GM18858 (cell line): ENCODE measurements around the gene OR6N1.

ENCODE experiments used
- ATAC-seq: cut with Tn5 transposase; IDR thresholded peaks from one replicate; pipeline ENCODE4 v1.9.1; 2021; ENCODE audit not compliant: unreplicated experiment

Gene OR6N1, protein sequence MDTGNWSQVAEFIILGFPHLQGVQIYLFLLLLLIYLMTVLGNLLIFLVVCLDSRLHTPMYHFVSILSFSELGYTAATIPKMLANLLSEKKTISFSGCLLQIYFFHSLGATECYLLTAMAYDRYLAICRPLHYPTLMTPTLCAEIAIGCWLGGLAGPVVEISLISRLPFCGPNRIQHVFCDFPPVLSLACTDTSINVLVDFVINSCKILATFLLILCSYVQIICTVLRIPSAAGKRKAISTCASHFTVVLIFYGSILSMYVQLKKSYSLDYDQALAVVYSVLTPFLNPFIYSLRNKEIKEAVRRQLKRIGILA

DNA sequence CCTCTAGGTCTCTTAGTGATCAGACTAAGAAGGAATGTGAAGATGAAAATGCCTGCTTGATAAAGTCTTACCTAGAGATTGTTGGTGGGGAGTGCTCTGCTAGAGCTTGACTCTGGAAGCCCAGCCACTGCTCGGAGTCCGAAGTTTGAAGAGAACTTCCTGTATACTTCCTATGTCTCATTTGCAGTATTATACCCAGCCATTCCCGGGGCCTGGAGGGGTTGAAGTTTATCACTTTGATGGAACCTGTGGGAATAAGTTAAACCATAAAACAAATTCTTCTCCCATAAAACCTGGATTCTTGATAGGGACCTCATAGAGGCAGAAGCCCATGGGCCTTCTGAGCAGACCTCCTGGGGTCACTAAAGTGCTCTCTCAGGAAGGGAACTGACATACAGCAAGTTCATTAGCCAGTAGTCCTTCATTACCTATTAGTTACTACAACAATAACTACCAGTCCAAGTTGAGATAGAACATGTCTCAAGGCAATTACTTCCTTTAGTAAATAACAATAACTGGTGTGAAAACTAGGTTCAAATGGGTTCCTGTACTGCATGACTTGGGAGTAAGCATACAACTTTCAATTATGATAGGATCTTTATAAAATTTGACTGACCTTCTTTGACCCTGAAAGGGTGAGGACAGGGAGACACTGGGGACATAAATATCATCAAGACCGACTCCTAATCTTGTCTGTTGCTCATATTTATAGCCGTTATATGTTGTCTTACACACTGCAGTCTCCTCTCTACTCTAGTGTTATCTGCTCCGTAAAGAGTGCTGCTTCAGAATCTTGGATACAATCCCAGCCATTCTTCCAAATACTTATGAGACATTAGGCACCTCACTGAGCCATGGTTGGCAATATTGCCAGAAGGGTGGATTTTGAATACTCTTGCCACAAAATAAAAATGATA, at the start of gene OR6N1:
Gene OR6N1, minus strand, starts transcription at position 246 of the 917 bp plus-strand sequence. CDS start 5,513 bp downstream, outside the sequence.
- ATAC-seq = no peak

DNA sequence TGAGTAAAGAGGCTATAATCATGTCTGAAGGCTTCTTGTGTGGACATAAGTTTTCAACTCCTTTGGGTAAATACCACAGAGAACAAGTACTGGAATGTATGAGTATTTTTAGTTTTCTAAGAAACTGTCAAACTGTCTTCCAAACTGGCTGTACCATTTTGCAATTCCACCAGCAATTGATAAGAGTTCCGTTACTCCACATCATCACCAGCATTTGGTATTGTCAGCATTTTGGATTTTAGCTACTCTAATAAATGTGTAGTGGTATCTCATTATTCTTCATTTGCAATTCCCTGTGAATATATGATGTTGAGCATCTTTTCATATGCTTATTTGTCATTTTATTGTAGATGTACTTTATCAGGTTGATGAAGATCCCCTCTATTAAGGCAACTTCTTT, 49.7 kb upstream of the OR6N1 start:
- no peak for ATAC-seq

DNA sequence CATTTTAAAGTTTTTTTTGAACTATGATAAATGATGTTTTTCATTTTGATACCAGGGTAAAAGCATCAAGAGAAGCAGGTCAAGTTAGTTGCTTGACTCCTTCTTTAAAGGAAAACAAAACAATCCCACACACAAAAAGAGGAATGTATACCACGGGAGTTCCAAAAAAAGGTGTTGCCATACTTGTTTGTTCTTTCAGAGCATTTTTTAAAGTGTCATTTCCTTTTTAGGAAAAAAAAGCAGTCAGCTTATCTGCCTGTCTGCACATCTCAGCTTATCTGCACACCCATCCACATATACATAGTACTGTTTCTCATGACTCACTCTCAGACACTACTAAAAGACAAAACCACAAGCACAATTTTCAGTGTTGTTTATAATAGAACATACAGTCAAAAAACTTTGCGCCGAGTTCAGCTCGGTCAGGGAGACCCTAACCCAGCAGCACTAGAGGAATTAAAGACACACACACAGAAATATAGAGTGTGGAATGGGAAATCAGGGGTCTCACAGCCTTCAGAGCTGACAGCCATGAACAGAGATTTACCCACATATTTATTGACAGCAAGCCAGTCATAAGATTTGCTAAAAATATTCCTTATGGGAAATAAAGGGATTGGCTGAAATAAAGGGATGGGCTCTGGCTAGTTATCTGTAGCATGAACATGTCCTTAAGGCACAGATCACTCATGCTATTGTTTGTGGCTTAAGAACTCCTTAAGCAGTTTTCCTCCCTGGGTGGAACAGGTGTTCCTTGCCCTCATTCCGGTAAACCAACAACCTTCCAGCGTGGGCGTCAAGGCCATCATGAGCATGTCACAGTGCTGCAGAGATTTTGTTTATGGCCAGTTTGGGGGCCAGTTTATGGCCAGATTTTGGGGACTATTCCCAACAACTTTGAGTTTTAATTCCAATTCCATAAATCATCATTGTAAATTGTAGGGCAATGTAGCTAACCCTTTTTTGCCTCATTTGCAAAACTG, 47.8 kb upstream of the OR6N1 start:
- peak; percentile 95 for ATAC-seq

DNA sequence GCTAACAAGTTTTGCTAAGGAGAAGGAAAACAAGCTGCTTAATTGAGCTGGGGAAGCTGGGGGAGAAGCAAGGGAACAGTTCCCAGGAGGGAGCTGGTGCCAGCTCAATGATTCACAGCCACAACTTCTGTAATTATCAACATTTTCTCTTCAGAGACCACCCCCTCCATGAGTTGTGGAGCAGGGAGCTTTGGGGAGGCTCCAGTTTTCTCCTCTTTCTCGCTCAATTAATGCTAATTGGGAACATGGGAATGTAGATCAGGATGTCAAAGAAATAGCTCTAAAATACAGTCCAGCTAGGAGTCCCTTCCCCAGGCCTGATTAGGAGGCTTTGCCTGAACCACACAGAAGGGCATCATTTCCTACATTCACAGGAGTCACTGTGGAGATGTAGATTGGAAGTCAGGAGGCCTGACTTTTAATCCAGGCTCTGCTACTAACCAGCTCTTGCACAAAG, 47.0 kb upstream of the OR6N1 start:
- ATAC-seq = peak; percentile 5

DNA sequence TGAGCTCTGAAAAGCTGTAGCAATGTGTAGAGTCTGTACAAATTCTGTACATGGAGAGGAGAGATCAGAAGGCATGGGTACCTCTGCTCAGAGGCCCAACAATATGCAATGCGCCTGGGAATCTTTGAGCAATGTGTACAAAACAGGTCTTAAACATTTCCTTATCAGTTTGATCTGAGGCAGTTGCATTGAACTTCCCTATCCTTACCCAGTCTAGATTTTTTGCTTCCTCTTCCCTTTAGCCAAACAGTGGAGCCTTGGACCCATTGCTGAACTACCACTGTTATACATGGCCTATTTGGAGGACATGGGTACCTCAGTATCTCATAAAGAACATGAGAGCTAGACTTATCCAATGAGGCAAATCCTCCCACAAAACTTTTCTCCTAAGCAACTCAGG, 46.6 kb upstream of the OR6N1 start:
- no peak for ATAC-seq

DNA sequence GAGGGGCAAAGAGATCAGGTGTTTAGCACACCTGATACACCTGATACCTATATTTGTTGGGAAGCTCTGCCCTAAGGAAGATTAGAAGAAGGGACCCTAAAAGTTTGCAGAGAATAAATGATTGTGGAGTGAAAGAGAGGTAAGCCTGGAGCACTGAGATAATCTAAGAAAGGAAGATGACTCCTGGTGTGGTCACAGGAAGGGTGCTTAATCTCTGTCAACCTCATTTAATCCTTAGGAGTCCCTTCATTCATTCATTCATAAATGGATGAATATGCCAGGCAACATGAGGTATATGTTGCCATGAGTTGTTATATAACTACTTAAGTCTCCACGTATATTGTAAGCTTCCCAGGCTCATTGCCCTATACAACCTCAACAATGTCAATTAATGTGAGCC, 43.0 kb upstream of the OR6N1 start:
- ATAC-seq = no peak

DNA sequence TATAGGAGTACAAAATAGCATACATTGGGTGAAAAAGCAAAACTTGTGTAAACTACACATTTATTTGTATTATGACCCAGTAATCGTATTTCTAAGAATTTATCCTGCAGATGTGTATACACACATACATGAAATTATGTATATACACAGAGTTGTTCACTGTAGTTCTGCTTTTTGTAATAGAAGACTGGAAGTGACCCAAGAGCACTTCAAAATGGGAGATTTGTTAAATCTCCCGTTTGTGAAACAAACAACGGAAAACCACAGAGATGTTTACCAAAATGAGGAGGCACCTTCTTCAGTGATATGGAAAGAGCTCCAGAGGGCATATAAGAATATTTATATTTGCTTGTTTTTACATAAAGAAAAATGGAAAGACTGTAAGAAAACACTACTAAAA, 41.2 kb upstream of the OR6N1 start:
- ATAC-seq = no peak

DNA sequence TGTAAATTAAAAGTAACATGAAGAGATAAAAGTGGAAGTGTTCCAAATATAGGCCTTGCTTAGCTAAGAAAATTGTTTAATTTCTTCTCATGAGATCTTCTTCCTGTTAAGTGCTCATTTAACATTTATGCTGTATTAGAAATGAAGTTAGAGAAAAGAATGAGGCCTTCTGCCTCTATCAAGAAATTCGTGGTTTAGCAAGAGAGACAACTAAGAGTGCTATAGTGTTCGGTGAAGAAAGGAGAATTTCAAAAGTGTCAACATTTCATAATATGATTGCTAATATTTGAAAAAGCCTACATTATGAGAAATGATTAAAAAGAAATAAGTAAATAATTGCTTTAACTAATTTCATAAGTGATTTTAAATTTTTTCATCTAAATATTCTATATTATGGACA, 40.3 kb upstream of the OR6N1 start:
- no peak for ATAC-seq

DNA sequence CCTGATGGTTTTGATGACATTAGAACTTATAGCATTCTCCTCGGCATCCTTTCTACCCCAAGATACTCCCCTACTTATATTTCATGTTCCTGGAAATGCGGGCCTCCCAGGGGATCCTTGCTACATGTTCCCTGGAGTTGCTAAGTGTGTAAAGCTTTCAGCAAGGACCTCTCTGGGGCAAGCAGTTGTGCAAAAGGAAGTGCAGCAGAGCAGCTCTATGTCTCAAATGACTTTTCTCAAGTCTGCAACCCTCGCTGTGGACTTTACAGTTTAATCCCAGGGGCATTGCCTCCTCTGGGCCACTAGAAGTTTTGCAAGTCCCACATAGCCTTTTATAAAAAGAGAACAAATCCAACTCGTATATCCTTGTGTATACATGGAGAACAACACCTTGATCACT, 38.3 kb upstream of the OR6N1 start:
- no peak for ATAC-seq

DNA sequence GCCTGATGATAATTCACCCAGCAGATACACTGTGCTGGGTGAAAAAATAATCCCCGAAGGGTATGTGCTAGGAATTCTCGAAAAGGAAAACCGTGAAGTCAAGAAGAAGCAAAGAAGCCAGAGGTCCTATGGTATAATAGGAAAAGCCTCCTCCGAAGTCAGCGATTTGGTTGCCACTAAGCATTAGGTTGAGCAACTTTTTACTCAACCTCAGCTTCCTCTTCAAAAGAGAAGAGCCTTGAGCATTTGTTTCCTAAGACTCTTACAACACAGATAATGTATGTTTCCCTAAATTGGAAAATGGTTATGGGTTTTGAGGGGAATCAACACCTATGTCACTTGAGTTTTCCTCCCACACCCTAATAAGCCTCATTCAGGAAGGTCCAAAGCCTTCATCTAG, 37.9 kb upstream of the OR6N1 start:
- no peak for ATAC-seq

DNA sequence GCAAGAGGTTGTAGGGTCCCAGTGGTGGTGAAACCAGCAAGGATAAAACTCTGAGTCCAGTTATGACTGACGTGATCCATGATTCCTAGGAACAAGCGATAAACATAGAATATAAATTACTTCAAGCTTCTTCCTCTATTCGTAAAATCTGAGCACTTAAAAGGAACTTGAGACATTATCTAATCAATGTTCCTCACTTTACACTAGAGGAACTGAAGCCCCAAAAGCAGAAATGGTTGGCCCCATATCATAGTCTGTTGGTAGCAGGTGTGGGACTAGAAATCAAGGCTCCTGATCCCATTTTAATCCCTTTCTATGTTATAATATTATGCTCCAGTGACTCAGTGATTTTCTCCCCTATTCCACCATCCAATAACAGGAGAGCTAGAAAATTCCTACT, 37.3 kb upstream of the OR6N1 start:
- no peak for ATAC-seq

DNA sequence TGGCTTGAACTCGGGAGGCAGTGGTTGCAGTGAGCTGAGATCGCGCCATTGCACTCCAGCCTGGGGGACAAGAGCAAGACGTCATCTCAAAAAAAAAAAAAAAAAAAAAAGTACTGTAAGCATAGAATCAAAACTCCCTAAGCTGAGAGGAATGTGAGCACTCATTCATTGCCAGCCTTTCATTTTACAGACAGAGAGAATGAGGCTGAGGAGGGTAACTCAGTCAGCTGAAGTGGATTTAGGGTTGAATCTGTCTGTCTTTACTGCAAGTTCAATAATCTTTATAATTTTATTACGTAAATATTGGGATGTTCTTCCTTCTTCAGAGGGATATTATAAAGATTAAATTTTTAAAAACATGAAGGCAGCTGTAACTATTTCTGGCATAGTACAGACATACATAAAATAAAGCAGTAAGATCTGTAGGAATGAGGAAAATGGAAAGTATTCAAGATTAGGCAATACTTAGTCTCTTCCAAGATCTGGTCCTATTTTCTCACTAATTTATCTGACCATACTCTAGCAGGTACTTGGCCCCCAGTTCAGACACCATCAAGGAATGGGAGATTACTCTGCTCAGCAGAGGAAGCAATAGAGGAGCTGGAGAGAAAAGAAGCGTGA, 35.0 kb upstream of the OR6N1 start:
- ATAC-seq = no peak

DNA sequence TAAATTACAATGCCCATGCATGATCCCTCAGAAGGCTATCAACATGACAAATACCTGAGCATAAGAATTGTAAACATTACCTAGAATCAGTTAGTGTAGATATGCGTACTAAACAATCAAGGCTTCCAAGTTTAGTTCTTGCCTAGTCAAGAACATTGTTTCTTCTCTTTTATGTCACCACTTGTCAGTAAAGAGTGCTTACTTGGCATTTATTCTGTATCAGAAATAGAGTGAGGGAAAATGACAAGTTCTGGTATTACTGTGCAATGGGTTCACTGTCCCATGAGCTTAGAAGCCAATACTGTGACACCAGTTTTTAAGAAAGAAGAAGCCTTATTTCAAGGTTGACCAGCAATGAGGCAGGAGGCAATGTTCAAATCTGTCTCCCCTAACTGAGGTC, 31.7 kb upstream of the OR6N1 start:
- ATAC-seq = no peak

DNA sequence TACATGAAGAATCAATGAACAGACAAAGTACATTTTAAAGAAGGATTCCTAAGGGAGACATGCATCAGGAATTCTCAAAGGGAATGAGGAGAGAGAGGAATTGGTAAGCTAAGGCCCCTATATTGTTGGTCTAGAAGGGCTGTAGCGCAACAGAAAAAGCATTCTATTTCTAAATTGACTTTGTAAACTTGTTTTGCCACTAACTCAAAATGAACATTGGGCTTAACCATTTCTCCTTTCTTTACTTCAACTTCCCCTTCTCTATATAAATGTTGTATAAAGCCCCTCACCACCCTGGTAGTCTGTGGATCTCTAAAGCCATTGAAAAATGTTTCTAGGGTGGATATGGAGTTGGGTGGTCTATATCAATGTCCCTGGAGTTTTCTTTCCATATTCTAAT, 29.4 kb upstream of the OR6N1 start:
- ATAC-seq = no peak

DNA sequence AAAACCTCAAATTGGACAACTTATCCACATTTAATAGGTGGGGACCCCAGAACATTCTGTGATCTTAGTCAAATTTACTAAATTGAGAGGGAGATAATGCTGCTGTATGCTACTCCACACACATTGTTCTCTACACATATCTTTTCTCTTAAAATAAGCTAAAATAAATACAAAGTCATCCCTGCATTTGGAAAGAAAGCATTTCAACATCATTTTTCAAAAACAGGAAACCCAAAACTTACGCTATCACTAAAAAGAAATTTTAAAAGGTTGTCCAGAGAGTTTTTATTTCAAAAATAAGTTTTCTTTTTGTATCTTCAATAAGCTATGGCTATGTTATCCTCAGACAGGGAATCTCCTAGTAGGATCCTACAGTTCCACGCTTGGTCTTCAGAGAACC, 28.5 kb upstream of the OR6N1 start:
- no peak for ATAC-seq

DNA sequence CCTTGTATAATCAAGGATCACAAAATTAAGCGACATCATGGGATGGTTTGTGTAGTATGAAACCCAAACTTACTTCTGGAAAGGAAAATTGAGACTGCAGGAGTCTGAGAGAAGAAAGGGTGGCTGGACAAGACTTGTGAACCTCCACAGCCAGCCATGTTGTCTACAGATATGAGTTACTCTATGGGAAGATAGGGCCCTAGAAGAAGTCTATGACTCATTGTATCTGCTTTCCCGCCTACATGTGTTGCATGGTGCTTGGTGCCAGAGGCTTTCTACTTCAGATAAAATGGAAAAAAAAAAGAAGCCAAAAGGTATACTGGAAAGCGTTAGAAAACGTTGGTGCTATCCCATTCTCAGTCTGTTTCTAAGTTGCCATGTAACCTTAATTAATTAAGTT, 27.7 kb upstream of the OR6N1 start:
- ATAC-seq = no peak

DNA sequence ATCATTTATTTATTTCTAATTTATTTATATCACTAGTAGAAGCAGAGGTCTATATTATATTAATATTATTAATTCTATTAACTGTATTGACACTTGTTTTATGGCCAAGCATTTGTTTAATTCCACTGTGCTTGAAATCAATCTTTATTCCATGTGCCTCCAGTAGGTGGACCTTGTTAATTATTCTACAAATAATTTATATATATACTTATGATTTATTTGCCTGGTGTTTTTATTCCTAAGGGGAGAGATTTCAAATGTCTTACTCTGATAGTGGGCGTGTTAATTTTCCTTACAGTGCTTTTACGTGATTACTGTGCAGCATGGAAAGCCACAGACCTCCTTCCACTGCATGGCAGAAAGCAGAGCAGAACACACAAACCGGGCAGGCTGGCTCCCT, 26.5 kb upstream of the OR6N1 start:
- no peak for ATAC-seq

DNA sequence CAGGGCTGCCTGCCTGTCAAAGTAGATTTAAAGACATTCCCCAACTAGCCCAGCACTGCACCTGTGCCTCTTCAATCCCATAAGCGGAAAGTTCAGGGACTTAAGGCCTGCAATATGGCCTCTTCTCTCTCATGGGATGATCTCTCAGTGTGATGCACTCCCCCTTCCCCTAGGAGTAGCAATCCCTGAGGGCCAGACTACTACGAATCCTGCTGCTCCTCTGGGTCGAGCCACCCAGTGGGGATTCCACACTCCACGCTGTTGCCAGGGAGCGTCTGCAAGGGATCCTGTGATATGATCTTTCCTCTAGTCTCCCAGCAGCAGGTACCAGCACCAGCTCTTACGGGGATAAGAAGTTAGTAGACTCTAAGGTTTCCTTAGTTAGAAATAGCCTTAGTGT, 22.3 kb upstream of the OR6N1 start:
- no peak for ATAC-seq

DNA sequence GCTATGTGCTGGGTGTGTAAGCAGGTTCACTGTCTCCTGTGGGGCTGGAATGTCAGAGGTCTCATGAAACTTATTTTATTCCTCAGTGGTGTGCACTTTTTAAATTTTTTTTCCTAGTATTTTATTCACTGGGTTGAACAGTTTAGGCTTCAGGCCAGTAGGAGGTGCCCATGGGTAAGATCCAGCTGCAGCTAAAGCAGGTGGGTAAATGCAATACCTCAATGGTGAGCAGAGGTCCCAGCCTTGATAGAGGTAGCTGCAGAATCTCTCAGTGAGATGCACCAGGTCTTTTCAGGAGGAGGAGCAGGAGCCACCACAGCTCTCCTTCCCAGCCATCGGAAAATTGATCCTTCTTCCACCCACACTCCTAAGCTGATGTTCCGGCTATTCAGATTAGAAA, 21.6 kb upstream of the OR6N1 start:
- no peak for ATAC-seq

DNA sequence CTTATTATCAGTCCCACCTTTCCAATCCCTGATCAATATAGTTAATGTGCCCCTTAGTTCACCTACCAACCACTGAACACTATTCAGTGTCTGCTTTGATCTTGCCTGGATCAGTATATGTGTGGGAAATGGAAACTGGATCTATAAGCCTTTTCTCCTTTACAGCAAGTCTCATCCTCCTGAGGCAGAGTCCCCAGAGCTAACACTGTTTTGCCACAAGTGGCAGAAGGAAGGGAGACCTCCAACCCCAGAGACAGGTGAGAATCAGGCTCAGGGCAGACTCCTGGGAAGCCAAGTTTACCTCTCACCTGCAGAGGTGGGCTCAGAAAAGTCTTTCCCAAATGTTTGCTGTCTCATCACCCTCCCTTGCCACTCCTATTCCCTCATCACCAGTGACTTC, 9.1 kb upstream of the OR6N1 start, which contains the start of gene OR6N2:
Gene OR6N2, minus strand, starts transcription at position 101 of the 400 bp plus-strand sequence. CDS start 3,569 bp downstream, outside the sequence.
- ATAC-seq = no peak
